ENCODE results near the gene SPATA24.

- TF ChIP-seq CTCF (IDR thresholded peaks at IDR 0.05): no peak
- no peak for TF ChIP-seq POLR2A (IDR thresholded peaks at IDR 0.05)
Observed at GRCh38 chr5:139406963-139407362, 3.1 kb upstream of the SPATA24 start.
